SK-N-MC (cell line): ENCODE results near the gene DMTF1.
"Not testable (repeated sequence)": the region's sequence is repeated elsewhere in the genome, so short reads cannot be mapped to it uniquely, and the experiment has no call there.

Source experiments
- DNase-seq: peaks from one replicate; pipeline ENCODE4 v3.0.0-alpha.2; 2011; ENCODE audit warnings: low read depth, low spot score
- H3K27ac ChIP-seq: fragments of 200-600 bp; sonication (generic); 2 replicates; pipeline ENCODE4 v1.5.1; 2016; ENCODE audit warnings: mixed run types
- H3K36me3 ChIP-seq: fragments of 200-600 bp; sonication (generic); 2 replicates; pipeline ENCODE4 v1.6.1; 2017; ENCODE audit warnings: antibody characterized with exemption, low read length, mixed read lengths; ENCODE audit not compliant: insufficient read depth
- H3K4me3 ChIP-seq: fragments of 200-600 bp; sonication (generic); 2 replicates; pipeline ENCODE4 v1.5.1; 2016
- H3K9ac ChIP-seq: fragments of 200-600 bp; sonication (generic); 2 replicates; pipeline ENCODE4 v1.8.0; 2017; ENCODE audit warnings: mixed run types, mixed read lengths; ENCODE audit not compliant: insufficient read length
- H3K9me3 ChIP-seq: fragments of 200-600 bp; sonication (generic); 2 replicates; pipeline ENCODE4 v1.6.1; 2017; ENCODE audit warnings: low read depth, mild to moderate bottlenecking, antibody characterized with exemption, low read length, moderate library complexity, mixed read lengths
- EZH2 ChIP-seq: fragments of 200-600 bp; sonication (generic); IDR thresholded peaks from one replicate; pipeline ENCODE4 v1.6.1; 2017; ENCODE audit warnings: antibody characterized with exemption
- FOXP2 ChIP-seq: optimal IDR thresholded peaks from 2 replicates; pipeline ENCODE3; 2011; ENCODE audit warnings: mild to moderate bottlenecking, moderate library complexity; ENCODE audit not compliant: insufficient read depth; ENCODE audit errors: extremely low read length, control extremely low read depth
- POLR2AphosphoS5 ChIP-seq: IDR thresholded peaks from 2 replicates; pipeline ENCODE4 v1.6.1; 2012; ENCODE audit warnings: mild to moderate bottlenecking, low read depth, low read length, borderline replicate concordance

Gene DMTF1

GRCh38 chr7:87199241-87199640, 47.0 kb downstream of the DMTF1 start:
- H3K9ac ChIP-seq, result no peak overlapping the region
- TF ChIP-seq FOXP2, result no peak
- no peak; the same call in 1 of the 2 replicates for TF ChIP-seq POLR2AphosphoS5
- no peak for TF ChIP-seq EZH2
- no peak overlapping the region for H3K4me3 ChIP-seq
- no peaks in the 10 kb centered on the region for H3K9me3 ChIP-seq
- H3K27ac ChIP-seq, result no peak overlapping the region
- peaks cover 83% of the 10 kb centered on the region for H3K36me3 ChIP-seq
- no peak for DNase-seq

- H3K36me3 ChIP-seq, result peaks cover 77% of the 10 kb centered on the region
These were observed 47.6 kb downstream of the DMTF1 start for GRCh38 chr7:87199700-87200450.

DNA sequence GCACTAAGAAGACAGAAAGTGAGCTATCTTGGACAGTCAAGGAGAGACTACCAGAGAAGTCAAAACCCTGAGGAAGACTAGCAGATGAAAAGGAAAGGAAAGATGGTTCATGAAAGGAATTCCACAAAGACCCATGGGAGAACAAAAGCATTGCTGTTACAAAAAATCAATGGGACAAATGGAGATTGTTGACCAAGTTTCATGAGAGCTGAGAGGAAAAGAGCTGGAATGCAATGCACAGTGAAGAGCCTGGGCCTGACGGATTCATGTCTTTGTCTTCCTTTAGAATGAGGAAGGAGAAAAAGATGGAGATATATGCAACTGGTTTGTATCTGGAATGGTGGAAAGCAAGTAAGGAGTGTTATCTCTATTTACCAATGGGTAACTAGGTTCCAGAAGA, 50.0 kb downstream of the DMTF1 start:
- Histone ChIP-seq H3K27ac (no peak overlapping the region), H3K36me3 (peaks cover 59% of the 10 kb centered on the region), H3K9ac (no peak overlapping the region), H3K4me3 (no peak overlapping the region), H3K9me3 (peaks cover 3% of the 10 kb centered on the region; the same call in 1 of the 2 replicates)
- DNase-seq, result no peak
- no peak for TF ChIP-seq FOXP2
- no peak for TF ChIP-seq EZH2

More at GRCh38 chr7:87199700-87200450, 47.6 kb downstream of the DMTF1 start:
- Histone ChIP-seq H3K4me3 (no peak overlapping the region), H3K27ac (no peak overlapping the region), H3K9ac (no peak overlapping the region), H3K9me3 (peaks cover 3% of the 10 kb centered on the region; the same call in 1 of the 2 replicates)
- DNase-seq, result no peak
- TF ChIP-seq POLR2AphosphoS5, result no peak
- TF ChIP-seq EZH2, result no peak

DNA sequence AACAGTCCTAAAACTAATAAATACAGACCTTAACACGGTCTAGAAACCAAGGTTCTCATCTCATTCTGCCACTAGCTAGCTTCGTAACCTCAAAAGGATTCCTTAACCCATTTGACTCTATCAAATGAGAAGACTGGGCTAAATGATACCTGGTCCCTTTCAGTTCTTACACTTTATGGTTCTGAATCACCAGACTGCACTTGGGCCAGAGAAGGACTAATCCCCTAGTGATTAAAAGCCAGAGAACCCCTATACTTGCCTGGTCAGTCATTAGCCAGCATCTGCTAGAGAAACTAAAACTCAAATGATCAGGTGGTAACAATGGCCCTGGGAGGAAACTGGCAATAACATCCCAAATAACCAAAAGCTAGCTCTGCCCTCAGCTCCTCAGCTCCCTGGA, 50.5 kb downstream of the DMTF1 start:
- H3K9ac ChIP-seq, result no peak overlapping the region
- H3K9me3 ChIP-seq, result peaks cover 3% of the 10 kb centered on the region; the same call in 1 of the 2 replicates
- no peak for DNase-seq
- peaks cover 54% of the 10 kb centered on the region for H3K36me3 ChIP-seq
- no peak overlapping the region for H3K4me3 ChIP-seq
- TF ChIP-seq POLR2AphosphoS5 (no peak), EZH2 (no peak), FOXP2 (no peak)
- H3K27ac ChIP-seq, result no peak overlapping the region

DNA sequence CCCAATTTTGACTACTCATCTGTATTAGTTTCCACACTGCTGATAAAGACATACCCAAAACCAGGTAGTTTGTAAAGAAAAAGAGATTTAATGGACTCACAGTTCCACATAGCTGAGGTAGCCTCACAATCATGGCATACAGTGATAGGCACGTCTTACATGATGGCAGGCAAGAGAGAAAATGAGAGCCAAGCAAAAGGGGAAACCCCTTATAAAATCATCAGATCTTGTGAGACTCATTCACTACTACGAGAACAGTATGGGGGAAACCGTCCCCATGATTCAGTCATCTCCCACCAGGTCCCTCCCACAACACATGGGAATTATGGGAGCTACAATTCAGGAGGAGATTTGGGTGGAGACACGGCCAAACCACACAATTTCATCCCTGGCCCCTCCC, 51.7 kb downstream of the DMTF1 start:
- not testable (repeated sequence) for H3K9me3 ChIP-seq, DNase-seq, H3K27ac ChIP-seq, H3K4me3 ChIP-seq, H3K9ac ChIP-seq
- 0 out of 2 replicates have a peak, but pooled peaks have one; percentile 17 for TF ChIP-seq POLR2AphosphoS5
- peaks cover 46% of the 10 kb centered on the region for H3K36me3 ChIP-seq

DNA sequence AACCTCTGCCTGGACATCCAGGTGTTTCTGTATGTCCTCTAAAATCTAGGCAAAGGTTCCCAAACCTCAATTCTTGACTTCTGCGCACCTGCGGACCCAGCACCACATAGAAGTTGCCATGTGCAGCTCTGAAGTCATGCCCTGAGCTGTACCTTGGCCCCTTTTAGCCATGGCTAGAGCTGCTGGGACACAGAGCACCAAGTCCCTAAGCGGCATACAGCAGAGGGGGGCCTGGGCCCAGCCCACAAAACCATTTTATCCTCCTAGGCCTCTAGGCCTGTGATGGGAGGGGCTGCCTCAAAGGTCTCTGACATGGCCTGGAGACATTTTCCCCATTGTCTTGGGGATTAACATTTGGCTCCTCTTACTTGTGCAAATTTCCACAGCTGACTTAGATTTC, 52.7 kb downstream of the DMTF1 start:
- Histone ChIP-seq H3K36me3 (peaks cover 36% of the 10 kb centered on the region), H3K4me3 (no peak overlapping the region), H3K27ac (no peak overlapping the region), H3K9me3 (peaks cover 3% of the 10 kb centered on the region; the same call in 1 of the 2 replicates), H3K9ac (no peak overlapping the region)
- TF ChIP-seq POLR2AphosphoS5 (no peak), EZH2 (no peak), FOXP2 (no peak)
- DNase-seq, result no peak

- H3K27ac ChIP-seq, DNase-seq, H3K4me3 ChIP-seq, H3K9ac ChIP-seq, H3K9me3 ChIP-seq: not testable (repeated sequence)
- peaks cover 28% of the 10 kb centered on the region for H3K36me3 ChIP-seq
These were observed 53.4 kb downstream of the DMTF1 start for GRCh38 chr7:87205701-87206100.

DNA sequence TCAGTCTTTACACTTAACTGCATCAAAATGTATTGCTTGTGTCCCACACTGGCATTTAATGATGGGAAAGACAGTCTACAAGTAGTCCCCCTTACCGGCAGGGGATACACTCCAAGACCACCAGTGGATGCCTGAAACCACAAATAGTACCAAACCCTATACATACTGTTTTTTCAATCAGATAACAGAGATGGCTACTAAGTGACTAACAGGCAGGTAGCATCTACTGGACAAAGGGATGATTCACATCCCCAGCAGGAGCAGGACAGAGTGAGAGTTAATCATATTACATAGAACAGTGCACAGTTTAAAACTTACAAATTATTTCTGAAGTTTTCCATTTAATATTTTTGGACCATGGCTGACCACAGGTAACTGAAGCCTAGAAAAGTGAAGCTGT, 54.1 kb downstream of the DMTF1 start:
- H3K9ac ChIP-seq, result no peak overlapping the region
- H3K36me3 ChIP-seq, result peaks cover 21% of the 10 kb centered on the region
- no peak overlapping the region for H3K4me3 ChIP-seq
- H3K27ac ChIP-seq, result no peak overlapping the region
- TF ChIP-seq FOXP2 (no peak), POLR2AphosphoS5 (no peak), EZH2 (no peak)
- peaks cover 3% of the 10 kb centered on the region; the same call in 1 of the 2 replicates for H3K9me3 ChIP-seq
- DNase-seq, result no peak

- Histone ChIP-seq H3K9ac (no peak overlapping the region), H3K36me3 (peaks cover 9% of the 10 kb centered on the region; the same call in 1 of the 2 replicates), H3K4me3 (no peak overlapping the region), H3K27ac (no peak overlapping the region), H3K9me3 (peaks cover 3% of the 10 kb centered on the region; the same call in 1 of the 2 replicates)
- no peak for DNase-seq
- TF ChIP-seq EZH2 (no peak), POLR2AphosphoS5 (no peak), FOXP2 (no peak)
These were observed 57.2 kb downstream of the DMTF1 start for GRCh38 chr7:87209295-87209924.
